ENCODE results near the gene PTPRU. TPM values are rescaled to one million over a fixed set of nuclear protein-coding genes. Genes with fewer than 3 reads are reported as not detected.

Gene PTPRU
- total RNA-seq, 2 experiments from 2014 or later, result 0.56 to 0.74 TPM

- ATAC-seq, result no peak
- CTCF ChIA-PET, result no interaction called here
- no peak overlapping the region for H3K4me3 Mint-ChIP-seq
Measured at GRCh38 chr1:29284286-29284960, 48.1 kb downstream of the PTPRU start.

DNA sequence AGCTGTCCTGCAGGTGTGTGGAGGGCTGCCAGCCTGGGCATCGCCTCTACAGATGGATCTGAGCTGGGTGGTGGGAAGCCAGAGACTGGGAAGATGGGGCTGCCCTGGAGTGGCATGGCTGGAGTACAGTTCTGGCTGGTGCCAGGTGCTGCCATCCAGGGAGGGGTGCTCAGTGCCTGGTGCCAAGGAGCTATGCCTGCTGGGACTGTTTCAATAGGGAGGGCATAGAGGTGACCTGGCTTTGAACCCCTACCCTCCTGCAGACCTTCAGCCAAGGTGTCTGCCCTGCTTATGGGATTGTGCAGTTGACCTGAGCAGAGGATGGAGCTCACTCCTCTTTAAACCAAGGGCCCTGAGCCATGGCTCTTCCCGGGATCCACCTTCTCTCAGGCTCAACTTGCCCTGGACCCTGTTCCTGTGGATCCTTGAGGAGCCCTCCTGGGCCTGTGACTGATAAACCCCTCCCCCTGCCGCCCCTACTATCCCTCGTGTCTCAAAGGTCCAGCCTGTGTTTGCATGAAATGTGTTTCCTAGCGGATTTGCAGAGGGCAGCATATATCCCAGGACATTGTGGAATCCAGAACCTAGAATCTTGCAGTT lies 48.7 kb downstream of the PTPRU start:
- no peak overlapping the region for H3K4me3 Mint-ChIP-seq
- intact Hi-C loops (cut with micrococcal nuclease), result no loop called here
- CTCF ChIA-PET, result no interaction called here
- ATAC-seq (no peak), DNase-seq (no peak)
- POLR2A ChIA-PET, result no interaction called here
- no peaks in the 10 kb centered on the region for H3K9me3 Mint-ChIP-seq
- no peak overlapping the region for H3K27ac Mint-ChIP-seq
- TF ChIP-seq, protein P1, sequence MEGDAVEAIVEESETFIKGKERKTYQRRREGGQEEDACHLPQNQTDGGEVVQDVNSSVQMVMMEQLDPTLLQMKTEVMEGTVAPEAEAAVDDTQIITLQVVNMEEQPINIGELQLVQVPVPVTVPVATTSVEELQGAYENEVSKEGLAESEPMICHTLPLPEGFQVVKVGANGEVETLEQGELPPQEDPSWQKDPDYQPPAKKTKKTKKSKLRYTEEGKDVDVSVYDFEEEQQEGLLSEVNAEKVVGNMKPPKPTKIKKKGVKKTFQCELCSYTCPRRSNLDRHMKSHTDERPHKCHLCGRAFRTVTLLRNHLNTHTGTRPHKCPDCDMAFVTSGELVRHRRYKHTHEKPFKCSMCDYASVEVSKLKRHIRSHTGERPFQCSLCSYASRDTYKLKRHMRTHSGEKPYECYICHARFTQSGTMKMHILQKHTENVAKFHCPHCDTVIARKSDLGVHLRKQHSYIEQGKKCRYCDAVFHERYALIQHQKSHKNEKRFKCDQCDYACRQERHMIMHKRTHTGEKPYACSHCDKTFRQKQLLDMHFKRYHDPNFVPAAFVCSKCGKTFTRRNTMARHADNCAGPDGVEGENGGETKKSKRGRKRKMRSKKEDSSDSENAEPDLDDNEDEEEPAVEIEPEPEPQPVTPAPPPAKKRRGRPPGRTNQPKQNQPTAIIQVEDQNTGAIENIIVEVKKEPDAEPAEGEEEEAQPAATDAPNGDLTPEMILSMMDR (IDR thresholded peaks at IDR 0.05), result no peak
- H3K27me3 Mint-ChIP-seq, result no peaks in the 10 kb centered on the region
- H3K36me3 Mint-ChIP-seq (ENCODE audit: low read depth), result no peaks in the 10 kb centered on the region
- H3K4me1 Mint-ChIP-seq (ENCODE audit: low read depth), result peaks cover 4% of the 10 kb centered on the region

More at GRCh38 chr1:29284286-29284960, 48.1 kb downstream of the PTPRU start:
- H3K27ac Mint-ChIP-seq, result no peak overlapping the region
- H3K9me3 Mint-ChIP-seq, result no peaks in the 10 kb centered on the region
- DNase-seq, result no peak
- POLR2A ChIA-PET, result no interaction called here
- H3K27me3 Mint-ChIP-seq, result no peaks in the 10 kb centered on the region
- TF ChIP-seq, protein P1 (IDR thresholded peaks at IDR 0.05), result no peak
- no peaks in the 10 kb centered on the region for H3K36me3 Mint-ChIP-seq (ENCODE audit: low read depth)
- H3K4me1 Mint-ChIP-seq (ENCODE audit: low read depth), result peaks cover 4% of the 10 kb centered on the region
- intact Hi-C loops (cut with micrococcal nuclease), result no loop called here

- POLR2A ChIA-PET, result no interaction called here
- no peak for ATAC-seq
- no peak overlapping the region for H3K27ac Mint-ChIP-seq
- TF ChIP-seq, protein P1 (IDR thresholded peaks at IDR 0.05), result no peak
- peaks cover 4% of the 10 kb centered on the region for H3K4me1 Mint-ChIP-seq (ENCODE audit: low read depth)
- no peak for DNase-seq
- CTCF ChIA-PET, result no interaction called here
- intact Hi-C loops (cut with micrococcal nuclease), result no loop called here
- no peaks in the 10 kb centered on the region for H3K9me3 Mint-ChIP-seq
- H3K4me3 Mint-ChIP-seq, result no peak overlapping the region
- H3K27me3 Mint-ChIP-seq, result no peaks in the 10 kb centered on the region
- no peaks in the 10 kb centered on the region for H3K36me3 Mint-ChIP-seq (ENCODE audit: low read depth)
Measured at GRCh38 chr1:29285771-29286170, 49.4 kb downstream of the PTPRU start.

DNA sequence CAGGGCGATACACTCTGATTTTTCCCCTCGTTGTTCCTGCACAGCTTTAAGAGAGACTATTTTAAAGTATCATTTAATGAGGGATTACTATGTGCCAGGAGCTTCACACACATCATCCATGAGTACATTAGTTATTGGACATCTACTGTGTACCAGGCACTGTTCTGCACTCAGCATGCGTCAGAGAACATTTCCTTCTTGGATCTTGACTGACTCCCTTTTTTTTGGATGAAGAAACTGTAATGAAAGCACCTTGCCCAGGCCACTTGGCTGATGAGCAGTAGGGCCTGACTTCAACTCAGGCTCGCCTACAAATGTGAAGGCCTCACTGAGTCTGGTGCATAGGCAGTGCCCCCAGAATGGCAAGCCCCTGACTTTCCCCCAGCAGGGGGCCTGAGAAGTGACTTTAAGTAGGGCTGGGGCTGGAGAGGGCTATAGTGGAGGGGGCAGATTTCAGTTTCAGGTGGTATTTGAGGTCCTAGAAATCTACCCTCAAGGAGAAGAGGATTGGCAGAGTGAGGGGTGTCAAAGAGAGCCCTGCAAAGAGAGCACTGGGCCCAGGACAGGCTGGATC lies 50.0 kb downstream of the PTPRU start:
- intact Hi-C loops (cut with micrococcal nuclease), result no loop called here
- CTCF ChIA-PET, result no interaction called here
- H3K27ac Mint-ChIP-seq, result no peak overlapping the region
- H3K4me3 Mint-ChIP-seq, result no peak overlapping the region
- no peaks in the 10 kb centered on the region for H3K9me3 Mint-ChIP-seq
- peaks cover 4% of the 10 kb centered on the region for H3K4me1 Mint-ChIP-seq (ENCODE audit: low read depth)
- DNase-seq (no peak), ATAC-seq (no peak)
- TF ChIP-seq, protein P1 (IDR thresholded peaks at IDR 0.05), result no peak
- H3K27me3 Mint-ChIP-seq, result no peaks in the 10 kb centered on the region
- H3K36me3 Mint-ChIP-seq (ENCODE audit: low read depth), result no peaks in the 10 kb centered on the region
- POLR2A ChIA-PET, result no interaction called here

- H3K36me3 Mint-ChIP-seq (ENCODE audit: low read depth), result no peaks in the 10 kb centered on the region
- CTCF ChIA-PET, result no interaction called here
- no peak for DNase-seq
- no peaks in the 10 kb centered on the region for H3K9me3 Mint-ChIP-seq
- no peak for ATAC-seq
- TF ChIP-seq, protein P1 (IDR thresholded peaks at IDR 0.05), result no peak
- no peaks in the 10 kb centered on the region for H3K4me1 Mint-ChIP-seq (ENCODE audit: low read depth)
- no peak overlapping the region for H3K4me3 Mint-ChIP-seq
- POLR2A ChIA-PET, result no interaction called here
- H3K27me3 Mint-ChIP-seq, result no peaks in the 10 kb centered on the region
- H3K27ac Mint-ChIP-seq, result no peak overlapping the region
- intact Hi-C loops (cut with micrococcal nuclease), result no loop called here
Measured at GRCh38 chr1:29289493-29289892, 53.2 kb downstream of the PTPRU start.

Data from activated CD8-positive, alpha-beta T cell treated with anti-CD3 and anti-CD28 coated beads for 36 hours (primary cell).